HepG2 (cell line): ENCODE data around the gene SYCP2L.

Experiments
- BRD4 ChIP-seq: sonication (generic); formaldehyde crosslinking; IDR thresholded peaks from 2 replicates; pipeline ENCODE4 v1.4.0; 2020; ENCODE audit warnings: missing genetic modification reagents
- FOXJ3 ChIP-seq: sonication (generic); formaldehyde crosslinking; IDR thresholded peaks from 2 replicates; pipeline ENCODE4 v1.4.0; 2020; ENCODE audit warnings: missing genetic modification reagents, mild to moderate bottlenecking, borderline replicate concordance
- FOXP4 ChIP-seq: sonication (generic); formaldehyde crosslinking; IDR thresholded peaks from 2 replicates; pipeline ENCODE4 v1.4.0; 2020; ENCODE audit warnings: missing genetic modification reagents
- GATAD2A ChIP-seq: IDR thresholded peaks from 2 replicates; pipeline ENCODE4 v1.6.1; 2016
- MAFF ChIP-seq: IDR thresholded peaks from 2 replicates; pipeline ENCODE4 v1.6.1; 2011; ENCODE audit warnings: low read depth, low read length, improper control_type of control experiment
- MAZ ChIP-seq, 2 experiments: sonication (generic) in 1 of 2; formaldehyde crosslinking in 1 of 2; IDR thresholded peaks; 2 replicates each; pipeline versions ENCODE4 v1.5.0 to v1.6.1; 2012 to 2020; ENCODE audit warnings: low read depth in 2 of 2, mild to moderate bottlenecking in 2 of 2, borderline replicate concordance in 1 of 2, improper control_type of control experiment in 1 of 2, low read length in 1 of 2, missing genetic modification reagents in 1 of 2, moderate library complexity in 1 of 2
- MXI1 ChIP-seq: IDR thresholded peaks from 3 replicates; pipeline ENCODE4 v1.6.1; 2012; ENCODE audit warnings: low read depth, low read length, inconsistent platforms, borderline replicate concordance
- RBFOX2 ChIP-seq: fragments of 200-400 bp; formaldehyde crosslinking; IDR thresholded peaks from 2 replicates; pipeline ENCODE4 v1.6.1; 2017; ENCODE audit warnings: low read depth, mild to moderate bottlenecking, low read length
- SIN3B ChIP-seq: fragments of 150-350 bp; IDR thresholded peaks from 2 replicates; pipeline ENCODE4 v1.6.1; 2014; ENCODE audit warnings: low read length
- UBTF ChIP-seq: sonication (generic); formaldehyde crosslinking; IDR thresholded peaks from 2 replicates; pipeline ENCODE4 v1.4.0; 2020; ENCODE audit warnings: mild to moderate bottlenecking, missing genetic modification reagents
- ZNF235 ChIP-seq: sonication (generic); formaldehyde crosslinking; IDR thresholded peaks from 2 replicates; pipeline ENCODE4 v1.8.1; 2023; ENCODE audit warnings: mild to moderate bottlenecking, missing genetic modification reagents, borderline replicate concordance
- ZNF354B ChIP-seq: sonication (generic); formaldehyde crosslinking; IDR thresholded peaks from 2 replicates; pipeline ENCODE4 v1.8.0; 2022; ENCODE audit warnings: mild to moderate bottlenecking, missing genetic modification reagents
- ZNF768 ChIP-seq: sonication (generic); formaldehyde crosslinking; IDR thresholded peaks from 2 replicates; pipeline ENCODE4 v1.4.0; 2020; ENCODE audit warnings: missing genetic modification reagents

- TF ChIP-seq UBTF (CRISPR knock-in tag), result no peak
- no peak for TF ChIP-seq RBFOX2
- TF ChIP-seq GATAD2A, result no peak
- TF ChIP-seq MAZ (IDR thresholded peaks at IDR 0.05; ENCODE audit: borderline replicate concordance, low read depth, low read length), result no peak
- TF ChIP-seq MAZ (CRISPR knock-in tag; IDR thresholded peaks at IDR 0.05; ENCODE audit: low read depth), result no peak
- no peak for TF ChIP-seq SIN3B
- TF ChIP-seq ZNF354B (CRISPR knock-in tag), result no peak
- TF ChIP-seq MAFF, result no peak
- no peak for TF ChIP-seq FOXJ3
- TF ChIP-seq BRD4 (CRISPR knock-in tag), result no peak
- TF ChIP-seq ZNF235 (CRISPR knock-in tag), result no peak
- TF ChIP-seq FOXP4, result no peak
- TF ChIP-seq ZNF768 (CRISPR knock-in tag), result no peak
- no peak for TF ChIP-seq MXI1
Measured at GRCh38 chr6:10884245-10884972, 2.4 kb upstream of the SYCP2L start.
